GM18517 (cell line): Measurements from ENCODE around the gene RGS1.

Source experiments
- ATAC-seq: cut with Tn5 transposase; IDR thresholded peaks from one replicate; pipeline ENCODE4 v1.9.1; 2021; ENCODE audit warnings: mild to moderate bottlenecking, moderate library complexity; ENCODE audit not compliant: unreplicated experiment

Gene RGS1

GRCh38 chr1:192552760-192553191 is 22.8 kb upstream of the RGS1 start:
- peak; percentile 28 for ATAC-seq

- ATAC-seq, result no peak
These were observed 21.8 kb upstream of the RGS1 start for GRCh38 chr1:192553741-192554140.

- ATAC-seq, result no peak
These were observed 20.7 kb upstream of the RGS1 start for GRCh38 chr1:192554904-192555303.

- ATAC-seq, result no peak
These were observed 20.2 kb upstream of the RGS1 start for GRCh38 chr1:192555399-192555798.

GRCh38 chr1:192557841-192558595 is 17.6 kb upstream of the RGS1 start:
- no peak for ATAC-seq

- peak; percentile 53 for ATAC-seq
These were observed 16.2 kb upstream of the RGS1 start for GRCh38 chr1:192559115-192560006.

- no peak for ATAC-seq
These were observed 14.3 kb upstream of the RGS1 start for GRCh38 chr1:192561301-192561700.

- ATAC-seq, result no peak
These were observed 12.4 kb upstream of the RGS1 start for GRCh38 chr1:192563129-192563528.

- no peak for ATAC-seq
These were observed 11.5 kb upstream of the RGS1 start for GRCh38 chr1:192564099-192564498.

- ATAC-seq, result no peak
These were observed 9.6 kb upstream of the RGS1 start for GRCh38 chr1:192565946-192566345.

GRCh38 chr1:192566657-192567056 is 8.9 kb upstream of the RGS1 start:
- no peak for ATAC-seq

- no peak for ATAC-seq
These were observed 7.5 kb upstream of the RGS1 start for GRCh38 chr1:192568063-192568462.

- no peak for ATAC-seq
These were observed 3.9 kb upstream of the RGS1 start for GRCh38 chr1:192571668-192572067.

GRCh38 chr1:192573499-192573898 is 2.1 kb upstream of the RGS1 start:
- ATAC-seq, result no peak

GRCh38 chr1:192574073-192574472 is 1.5 kb upstream of the RGS1 start:
- no peak for ATAC-seq

- no peak for ATAC-seq
These were observed 894 bp downstream of the RGS1 start for GRCh38 chr1:192576190-192577144.

GRCh38 chr1:192577145-192578140 is 1.9 kb downstream of the RGS1 start:
- ATAC-seq, result no peak

- ATAC-seq, result no peak
These were observed 2.8 kb downstream of the RGS1 start for GRCh38 chr1:192578144-192578909.
